Mesenteric fat pad (tissue), 1 donor: Measurements from ENCODE around the gene ZBTB34. TPM values are rescaled to one million over a fixed set of nuclear protein-coding genes. Genes with fewer than 3 reads are reported as not detected.
"Not testable (repeated sequence)": the region's sequence is repeated elsewhere in the genome, so short reads cannot be mapped to it uniquely, and the experiment has no call there.

ENCODE experiments used
- DNase-seq: peaks from one replicate; pipeline ENCODE4 v3.0.0-alpha.2; 2020; ENCODE audit warnings: low spot score
- long read RNA-seq: library from polyadenylated mRNA; unstranded; transcript quantifications from one replicate; pipeline ENCODE4 v2.0.0, GENCODE V29; 2020
- total RNA-seq: library from RNA; stranded (reverse); fragmentation: NEBNext Ultra II Directional; extraction: Animal tissue kit (Norgen Biotek cat#: 25700); gene quantifications from one replicate; pipeline ENCODE4 v1.2.1, GENCODE V29; 2021
- donor health status: DM: yes; HTN: yes; CAD: no.

ZBTB34 gene
- total RNA-seq = 9.4 TPM
- long read RNA-seq, full-length matches to known transcripts = 1 of 1 reads
- long read RNA-seq, partial matches to known transcripts = 0 of 1 reads
- long read RNA-seq, other reads (novel, unspliced or antisense) = 0 of 1 reads

- peak; percentile 92 for DNase-seq
Measured at GRCh38 chr9:126860077-126860756, at the start of gene ZBTB34. Gene ZBTB34 (plus strand): TSS chr9:126860639. CDS start chr9:126879400, 18,761 bp downstream.

DNA sequence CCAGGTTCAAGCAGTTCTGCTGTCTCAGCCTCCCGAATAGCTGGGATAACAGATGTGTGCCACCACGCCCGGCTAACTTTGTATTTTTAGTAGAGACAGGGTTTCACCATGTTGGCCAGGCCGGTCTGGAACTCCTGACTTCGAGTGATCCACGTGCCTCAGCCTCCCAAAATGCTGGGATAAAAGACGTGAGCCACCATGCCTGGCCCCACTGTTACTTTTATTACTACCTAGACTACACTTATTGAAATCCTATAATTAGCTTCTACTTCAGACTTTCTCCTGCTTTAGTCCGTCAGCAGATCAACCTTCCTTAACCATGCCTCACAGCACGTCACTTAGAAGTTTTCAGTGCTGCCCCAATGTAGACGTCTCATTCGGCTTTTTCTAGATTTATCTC lies 47.4 kb upstream of the ZBTB34 start:
- DNase-seq = no peak

DNA sequence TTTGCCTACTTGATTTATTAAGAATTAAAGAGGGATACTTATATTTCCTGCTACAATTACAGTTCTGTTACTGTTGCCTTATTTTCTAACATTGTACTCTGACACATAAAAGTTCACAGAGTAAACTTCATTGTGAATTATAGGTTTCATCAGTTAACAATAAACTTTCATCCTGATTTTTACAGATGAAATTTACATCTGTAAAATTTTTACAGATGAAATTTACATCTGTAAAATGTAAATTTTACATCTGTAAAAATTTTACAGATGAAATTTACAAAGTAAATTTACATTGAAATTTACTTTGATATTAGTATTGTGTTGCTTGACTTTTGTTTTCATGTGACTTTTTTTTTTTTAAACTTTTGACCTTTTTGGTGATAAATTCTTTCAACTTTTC lies 46.3 kb upstream of the ZBTB34 start:
- no peak for DNase-seq

GRCh38 chr9:126817615-126818014 lies 42.8 kb upstream of the ZBTB34 start:
- DNase-seq = not testable (repeated sequence)

DNA sequence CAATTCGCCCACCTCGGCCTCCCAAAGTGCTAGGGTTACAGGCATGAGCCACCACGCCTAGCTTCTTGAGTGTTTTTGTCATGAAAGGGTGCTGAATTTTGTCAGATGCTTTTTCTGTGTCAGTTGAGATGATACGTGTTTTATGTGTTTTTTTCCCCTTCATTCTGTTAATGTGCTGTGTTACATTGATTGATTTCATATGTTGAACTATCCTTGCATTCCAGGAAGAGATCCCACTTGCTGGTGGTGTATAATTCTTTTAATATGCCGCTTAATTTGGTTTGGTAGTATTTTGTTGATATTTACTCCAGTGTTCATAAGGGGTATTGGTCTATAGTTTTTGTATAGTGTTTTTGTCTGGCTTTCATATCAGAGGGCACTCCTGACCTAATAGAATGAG lies 42.0 kb upstream of the ZBTB34 start:
- DNase-seq = no peak

GRCh38 chr9:126819482-126819881 lies 41.0 kb upstream of the ZBTB34 start:
- no peak for DNase-seq

DNA sequence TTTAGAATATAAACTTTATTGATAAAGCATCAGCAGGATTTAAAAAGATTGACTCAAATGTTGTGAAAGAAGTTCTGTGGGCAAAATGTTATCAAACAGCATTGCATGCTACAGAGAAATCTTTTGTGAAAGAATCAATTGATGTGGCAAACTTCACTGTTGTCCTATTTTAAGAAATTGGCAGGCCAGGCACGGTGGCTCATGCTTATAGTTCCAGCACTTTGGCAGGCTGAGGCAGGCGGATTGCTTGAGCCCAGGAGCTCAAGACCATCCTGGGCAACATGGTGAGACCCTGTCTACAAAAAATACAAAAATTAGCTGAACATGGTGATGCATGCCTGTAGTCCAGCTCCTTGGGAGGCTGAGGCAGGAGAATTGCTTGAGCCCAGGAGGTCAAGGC lies 38.2 kb upstream of the ZBTB34 start:
- no peak for DNase-seq

DNA sequence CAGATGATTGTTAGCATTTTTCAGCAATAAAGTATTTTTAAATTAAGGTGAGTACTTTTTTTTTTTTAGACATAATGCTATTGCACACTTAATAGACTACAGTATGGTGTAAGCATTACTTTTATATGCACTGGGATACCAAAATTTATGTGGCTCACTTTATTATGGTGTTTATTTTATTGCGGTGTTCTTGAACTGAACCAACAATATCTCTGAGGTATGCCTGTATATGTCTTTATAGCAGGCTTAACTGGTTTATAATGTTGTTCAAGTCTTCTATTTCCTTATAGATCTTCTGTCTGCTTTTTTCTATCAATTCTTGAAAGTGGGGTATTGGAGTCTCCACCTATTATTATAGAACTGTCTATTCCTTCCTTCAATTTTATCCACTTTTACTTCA lies 37.6 kb upstream of the ZBTB34 start:
- DNase-seq = no peak

- DNase-seq = peak; percentile 30
Measured at GRCh38 chr9:126824052-126824451, 36.4 kb upstream of the ZBTB34 start.

DNA sequence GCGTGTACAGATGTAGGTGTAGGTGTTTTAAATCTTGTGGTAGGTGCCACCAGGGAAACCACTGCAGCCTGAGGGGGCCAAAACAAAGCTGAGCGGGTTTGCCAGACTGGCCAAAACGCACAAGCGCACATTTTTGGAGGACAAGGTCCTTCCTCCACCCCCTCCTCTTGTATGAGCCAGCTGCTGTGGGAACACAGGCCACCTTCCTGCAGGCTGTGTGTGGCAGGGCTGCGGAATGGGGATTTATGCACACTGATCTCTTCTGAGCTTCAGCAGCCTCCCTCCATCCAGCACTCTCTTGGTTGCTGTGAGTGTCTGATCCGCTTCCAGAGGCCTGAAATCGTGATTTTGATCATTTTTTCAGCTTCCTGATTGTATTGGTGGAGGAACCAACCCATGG lies 33.2 kb upstream of the ZBTB34 start:
- DNase-seq = no peak

DNA sequence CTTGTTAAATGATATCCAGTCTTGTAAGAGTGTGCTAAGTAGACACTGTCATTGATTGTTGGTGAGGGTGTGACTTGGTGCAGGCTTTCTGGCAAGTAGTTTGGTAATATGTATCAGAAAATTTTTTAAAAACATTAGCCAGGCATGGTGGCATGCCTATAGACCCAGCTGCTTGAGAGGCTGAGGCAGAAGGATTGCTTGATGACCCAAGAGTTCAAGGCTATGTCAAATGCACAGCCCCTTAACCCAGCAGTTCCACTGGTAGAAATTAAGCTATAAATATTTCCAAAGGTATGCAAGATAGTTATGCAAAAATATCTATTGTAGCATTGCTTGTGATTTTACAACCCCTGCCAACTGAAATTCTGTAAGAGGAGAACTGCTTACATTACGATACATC lies 31.4 kb upstream of the ZBTB34 start:
- no peak for DNase-seq

GRCh38 chr9:126830827-126831226 lies 29.6 kb upstream of the ZBTB34 start:
- DNase-seq = no peak

DNA sequence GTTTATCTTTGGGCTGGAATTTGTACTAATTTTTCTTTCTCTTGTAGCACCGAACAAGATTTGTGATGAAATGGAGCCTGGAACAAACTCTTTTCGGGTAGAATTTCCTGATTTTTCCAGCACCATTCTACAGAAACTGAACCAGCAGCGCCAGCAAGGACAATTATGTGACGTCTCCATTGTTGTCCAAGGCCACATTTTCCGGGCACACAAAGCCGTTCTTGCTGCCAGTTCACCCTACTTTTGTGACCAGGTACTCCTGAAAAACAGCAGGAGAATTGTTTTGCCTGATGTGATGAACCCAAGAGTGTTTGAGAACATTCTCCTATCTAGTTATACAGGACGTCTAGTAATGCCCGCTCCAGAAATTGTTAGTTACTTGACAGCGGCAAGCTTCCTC lies 28.0 kb upstream of the ZBTB34 start:
- no peak for DNase-seq

DNA sequence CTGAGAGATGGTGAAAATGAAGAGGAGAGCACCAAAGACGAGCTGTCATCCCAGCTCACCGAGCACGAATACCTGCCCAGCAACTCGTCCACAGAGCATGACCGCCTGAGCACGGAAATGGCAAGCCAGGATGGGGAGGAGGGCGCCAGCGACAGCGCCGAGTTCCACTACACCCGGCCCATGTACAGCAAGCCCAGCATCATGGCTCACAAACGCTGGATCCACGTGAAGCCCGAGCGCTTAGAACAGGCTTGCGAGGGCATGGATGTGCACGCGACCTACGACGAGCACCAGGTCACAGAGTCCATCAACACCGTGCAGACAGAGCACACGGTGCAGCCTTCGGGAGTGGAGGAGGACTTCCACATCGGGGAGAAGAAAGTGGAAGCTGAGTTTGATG lies 27.4 kb upstream of the ZBTB34 start:
- DNase-seq = no peak

DNA sequence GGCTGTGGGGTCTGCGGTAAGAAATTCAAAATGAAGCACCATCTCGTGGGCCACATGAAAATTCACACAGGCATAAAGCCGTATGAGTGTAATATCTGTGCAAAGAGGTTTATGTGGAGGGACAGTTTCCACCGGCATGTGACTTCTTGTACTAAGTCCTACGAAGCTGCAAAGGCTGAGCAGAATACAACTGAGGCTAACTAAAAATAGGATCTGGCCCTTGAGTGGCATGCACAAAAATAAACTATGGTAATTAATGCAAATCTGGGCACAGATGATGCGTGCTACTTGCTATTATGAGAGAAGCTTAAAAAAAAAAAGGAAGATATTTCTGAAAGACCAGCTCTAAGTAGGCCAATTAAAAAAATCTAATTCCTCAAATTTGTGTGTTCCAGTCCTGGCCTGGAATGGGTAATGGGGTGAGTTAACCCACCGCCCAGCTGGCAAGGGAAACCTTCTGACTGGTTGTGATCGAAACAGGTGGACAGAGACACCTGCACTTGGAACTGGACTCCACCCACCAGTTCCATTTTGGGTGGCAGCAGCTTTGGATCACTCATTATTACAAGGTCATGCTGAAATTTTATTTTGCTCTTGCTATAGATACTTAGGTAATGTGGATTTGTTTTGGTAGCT lies 26.6 kb upstream of the ZBTB34 start:
- DNase-seq = no peak

- no peak for DNase-seq
Measured at GRCh38 chr9:126834672-126835071, 25.8 kb upstream of the ZBTB34 start.

GRCh38 chr9:126836216-126836615 lies 24.2 kb upstream of the ZBTB34 start:
- no peak for DNase-seq

GRCh38 chr9:126838055-126838811 lies 22.2 kb upstream of the ZBTB34 start:
- DNase-seq = no peak

GRCh38 chr9:126838895-126839294 lies 21.5 kb upstream of the ZBTB34 start:
- no peak for DNase-seq

- DNase-seq = no peak
Measured at GRCh38 chr9:126839301-126839700, 21.1 kb upstream of the ZBTB34 start.

GRCh38 chr9:126842220-126842842 lies 18.1 kb upstream of the ZBTB34 start:
- no peak for DNase-seq
